ENCODE measurements around the gene TIFAB. TPM values are rescaled to one million over a fixed set of nuclear protein-coding genes. Genes with fewer than 3 reads are reported as not detected.
A peak's percentile ranks its signal among the peaks of the same experiment; 100 is the strongest.

Gene TIFAB
- total RNA-seq, 1 donor from 2014 or later, result not detected

GRCh38 chr5:135433681-135434426, 18.3 kb downstream of the TIFAB start:
- DNase-seq (ENCODE audit: low spot score in 2 of 2), result peak in 1 of 2 donors; percentile 63
- intact Hi-C loops (cut with DNase I), result no loop called here
- peaks cover 0 to 13% of the 10 kb centered on the region in 2 donors for H3K4me1 ChIP-seq
- no peaks in the 10 kb centered on the region for H3K9me3 ChIP-seq
- no peak overlapping the region for H3K4me3 ChIP-seq
- H3K27ac ChIP-seq, result no peak overlapping the region
- TF ChIP-seq CTCF (IDR thresholded peaks at IDR 0.05), result no peak
- no peaks in the 10 kb centered on the region for H3K27me3 ChIP-seq
- no peaks in the 10 kb centered on the region for H3K36me3 ChIP-seq

GRCh38 chr5:135432113-135432512, 20.0 kb downstream of the TIFAB start:
- intact Hi-C loops (cut with DNase I), result no loop called here
- Histone ChIP-seq H3K36me3 (no peaks in the 10 kb centered on the region), H3K27me3 (no peaks in the 10 kb centered on the region), H3K9me3 (peaks cover 3 to 4% of the 10 kb centered on the region in 2 donors), H3K4me3 (no peak overlapping the region), H3K4me1 (peaks cover 0 to 5% of the 10 kb centered on the region in 2 donors), H3K27ac (no peak overlapping the region)
- no peak for DNase-seq (ENCODE audit: low spot score in 2 of 2)
- TF ChIP-seq CTCF (IDR thresholded peaks at IDR 0.05), result no peak

- Histone ChIP-seq H3K4me3 (no peak overlapping the region), H3K4me1 (peaks cover 0 to 5% of the 10 kb centered on the region in 2 donors), H3K27ac (no peak overlapping the region), H3K9me3 (peaks cover 3 to 4% of the 10 kb centered on the region in 2 donors), H3K36me3 (no peaks in the 10 kb centered on the region), H3K27me3 (no peaks in the 10 kb centered on the region)
- DNase-seq (ENCODE audit: low spot score in 2 of 2), result no peak
- intact Hi-C loops (cut with DNase I), result no loop called here
- TF ChIP-seq CTCF (IDR thresholded peaks at IDR 0.05), result no peak
Observed at GRCh38 chr5:135430135-135430437, 22.1 kb downstream of the TIFAB start.

- intact Hi-C loops (cut with DNase I), result no loop called here
- no peak overlapping the region for H3K27ac ChIP-seq
- DNase-seq (ENCODE audit: low spot score in 2 of 2), result no peak
- no peaks in the 10 kb centered on the region for H3K36me3 ChIP-seq
- no peak for TF ChIP-seq CTCF (IDR thresholded peaks at IDR 0.05)
- H3K4me3 ChIP-seq, result no peak overlapping the region
- no peaks in the 10 kb centered on the region for H3K27me3 ChIP-seq
- peaks cover 0 to 5% of the 10 kb centered on the region in 2 donors for H3K4me1 ChIP-seq
- peaks cover 3 to 4% of the 10 kb centered on the region in 2 donors for H3K9me3 ChIP-seq
Observed at GRCh38 chr5:135429301-135430134, 22.6 kb downstream of the TIFAB start.

- Histone ChIP-seq H3K4me1 (peaks cover 0 to 5% of the 10 kb centered on the region in 2 donors), H3K9me3 (peaks cover 3 to 4% of the 10 kb centered on the region in 2 donors), H3K27ac (no peak overlapping the region), H3K27me3 (no peaks in the 10 kb centered on the region), H3K4me3 (no peak overlapping the region), H3K36me3 (no peaks in the 10 kb centered on the region)
- TF ChIP-seq CTCF (IDR thresholded peaks at IDR 0.05), result no peak
- intact Hi-C loops (cut with DNase I), result no loop called here
- DNase-seq (ENCODE audit: low spot score in 2 of 2), result no peak
Observed at GRCh38 chr5:135428586-135428985, 23.6 kb downstream of the TIFAB start.
